Breast epithelium (tissue), 4 donors: ENCODE data around the gene RBMXL3. TPM values are rescaled to one million over a fixed set of nuclear protein-coding genes. Genes with fewer than 3 reads are reported as not detected.

ENCODE experiments used
- DNase-seq, 2 donors: peaks; one replicate each; pipeline ENCODE4 v3.0.0-alpha.2; 2019; ENCODE audit warnings: low spot score in 2 of 2
- H3K27ac ChIP-seq, 2 donors: fragments of 200-600 bp; sonication (generic) in 1 of 2; one replicate each; pipeline ENCODE4 v1.5.1; 2016 to 2019; ENCODE audit warnings: mild to moderate bottlenecking in 1 of 2
- H3K27me3 ChIP-seq, 2 donors: fragments of 200-600 bp; sonication (generic) in 1 of 2; one replicate each; pipeline versions ENCODE4 v1.5.1 to v1.6.0; 2017 to 2019; ENCODE audit warnings: control low read depth in 1 of 2, mild to moderate bottlenecking in 1 of 2
- H3K36me3 ChIP-seq: fragments of 200-600 bp; one replicate; pipeline ENCODE4 v1.5.1; 2019
- H3K4me1 ChIP-seq, 2 donors: fragments of 200-600 bp; sonication (generic); one replicate each; pipeline ENCODE4 v1.5.1; 2016 to 2019; ENCODE audit warnings: control low read depth in 1 of 2
- H3K4me3 ChIP-seq, 3 donors: fragments of 200-600 bp; sonication (generic); 1 replicate in 2 of 3; 2 replicates in 1 of 3; pipeline ENCODE4 v1.5.1; 2016 to 2019; ENCODE audit warnings: mild to moderate bottlenecking in 3 of 3, moderate library complexity in 2 of 3
- H3K9me3 ChIP-seq, 2 donors: fragments of 200-600 bp; sonication (generic) in 1 of 2; one replicate each; pipeline ENCODE4 v1.5.1; 2016 to 2019; ENCODE audit warnings: control low read depth in 1 of 2
- CTCF ChIP-seq, 3 donors: fragments of 450-650 bp; IDR thresholded peaks; one replicate each; pipeline ENCODE4 v1.5.1; 2016 to 2017; ENCODE audit warnings: antibody characterized with exemption in 3 of 3, mild to moderate bottlenecking in 3 of 3, moderate library complexity in 3 of 3
- POLR2A ChIP-seq: fragments of 450-650 bp; IDR thresholded peaks from one replicate; pipeline ENCODE4 v1.6.1; 2016; ENCODE audit warnings: antibody characterized with exemption, mild to moderate bottlenecking, moderate library complexity
- POLR2AphosphoS5 ChIP-seq, 3 donors: sonication (generic); formaldehyde crosslinking; IDR thresholded peaks; one replicate each; pipeline ENCODE4 v1.6.1; 2017; ENCODE audit warnings: antibody characterized with exemption in 3 of 3
- intact Hi-C: fragments of 100-400 bp; cut with DNase I; formaldehyde crosslinking; loops from one replicate; pipeline ENCODE4 v1.15.1; 2023; ENCODE audit warnings: low total_unique reads
- total RNA-seq, 3 donors: library from RNA; depleted of rRNA; stranded (reverse); fragments of >200 nt; gene quantifications; one replicate each; pipeline ENCODE4 v1.1.0, GENCODE V29; 2016

The RBMXL3 gene
- total RNA-seq, 3 donors from 2014 or later = not detected

DNA sequence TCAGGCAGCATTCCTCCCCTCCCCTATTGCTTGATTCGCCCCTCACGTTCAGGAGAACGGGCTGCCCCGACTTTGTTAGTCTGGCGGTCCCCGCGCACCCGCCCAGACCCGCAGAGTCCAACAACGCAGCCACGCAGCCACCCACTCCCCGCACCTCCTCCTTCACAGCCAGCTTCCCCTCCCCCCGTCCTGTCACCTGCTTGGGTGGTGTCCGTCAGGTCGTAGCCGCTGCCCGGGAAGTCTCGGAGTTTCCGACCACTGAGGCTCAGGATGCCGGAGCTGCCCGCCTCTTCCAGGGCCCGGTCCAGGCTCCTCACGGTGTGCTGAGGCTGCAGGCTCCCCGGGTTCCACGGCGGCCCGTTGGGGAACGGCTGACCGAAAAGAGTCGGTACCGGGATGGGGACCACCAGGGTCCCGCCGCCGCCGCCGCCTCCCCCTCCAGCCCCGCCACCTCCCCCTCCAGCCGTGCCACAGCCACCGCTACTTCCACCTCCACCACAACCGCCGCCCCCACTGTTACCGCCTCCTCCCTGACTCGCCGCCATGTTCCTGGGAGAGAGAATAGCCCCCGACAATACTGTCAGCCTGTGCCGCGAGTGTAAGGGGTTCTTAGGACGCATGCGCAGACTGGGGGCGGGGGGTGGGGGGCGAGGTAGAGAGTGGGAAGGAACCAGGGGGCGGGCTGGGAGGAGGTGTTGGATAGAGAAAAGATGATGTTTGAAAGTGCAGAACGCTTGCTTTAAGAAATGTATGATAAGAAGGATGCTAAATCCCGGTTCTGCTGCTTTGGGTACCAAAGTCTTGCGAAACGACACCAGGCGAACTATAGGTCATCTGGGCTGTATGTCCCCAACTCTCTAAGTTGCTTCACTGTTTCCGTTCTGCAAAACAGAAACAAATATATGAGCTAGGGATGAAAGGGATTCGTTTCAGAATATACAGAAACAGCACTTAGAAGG, 44.6 kb downstream of the RBMXL3 start, which contains the start of gene LRCH2:
Gene LRCH2, minus strand, starts transcription at position 600 of the 959 bp plus-strand sequence. Its CDS starts 55 bp downstream, at position 545.
- no peaks in the 10 kb centered on the region for H3K4me1 ChIP-seq
- H3K9me3 ChIP-seq = no peaks in the 10 kb centered on the region
- DNase-seq = no peak
- TF ChIP-seq CTCF (IDR thresholded peaks at IDR 0.05) (no peak), POLR2A (no peak), POLR2AphosphoS5 (IDR thresholded peaks at IDR 0.05) (no peak)
- H3K4me3 ChIP-seq = peak within 1 kb of the TSS; percentile 54 to 66 (median 62)
- intact Hi-C loops = no loop called here
- no peaks in the 10 kb centered on the region for H3K36me3 ChIP-seq
- H3K27me3 ChIP-seq = peaks cover 0 to 74% of the 10 kb centered on the region in 2 donors
- H3K27ac ChIP-seq = peak within 1 kb of the TSS; percentile 27 to 71

- no peaks in the 10 kb centered on the region for H3K36me3 ChIP-seq
- peaks cover 0 to 77% of the 10 kb centered on the region in 2 donors for H3K27me3 ChIP-seq
- no peak for TF ChIP-seq CTCF (IDR thresholded peaks at IDR 0.05)
- no peak for TF ChIP-seq POLR2A
- TF ChIP-seq POLR2AphosphoS5 (IDR thresholded peaks at IDR 0.05) = no peak
- no peaks in the 10 kb centered on the region for H3K4me1 ChIP-seq
- peak overlapping the region in 2 of 3 donors; percentile 54 to 66 for H3K4me3 ChIP-seq
- no peak overlapping the region for H3K27ac ChIP-seq
- intact Hi-C loops = no loop called here
- H3K9me3 ChIP-seq = no peaks in the 10 kb centered on the region
- no peak for DNase-seq
These were observed 45.3 kb downstream of the RBMXL3 start for GRCh38 chrX:115234461-115234860.

DNA sequence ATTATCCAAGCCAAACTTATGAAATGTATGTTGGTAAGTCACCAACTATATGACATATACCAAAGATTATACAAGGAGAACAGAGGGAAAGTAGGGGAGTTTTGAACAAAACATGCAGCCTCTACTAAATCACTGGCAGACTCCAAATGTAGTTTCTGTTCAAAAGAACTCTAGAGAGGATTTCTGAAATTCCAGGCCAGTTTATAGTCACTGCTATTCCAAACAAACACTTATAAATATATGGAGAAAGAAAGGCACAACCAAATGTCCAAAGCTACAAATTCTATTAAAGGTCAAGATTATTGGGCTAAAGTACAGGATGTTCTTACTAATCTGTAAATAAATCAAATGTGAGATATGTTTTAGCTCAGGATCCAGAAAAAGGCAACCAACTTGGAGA, 47.4 kb downstream of the RBMXL3 start:
- no peaks in the 10 kb centered on the region for H3K4me1 ChIP-seq
- H3K27ac ChIP-seq = no peak overlapping the region

DNA sequence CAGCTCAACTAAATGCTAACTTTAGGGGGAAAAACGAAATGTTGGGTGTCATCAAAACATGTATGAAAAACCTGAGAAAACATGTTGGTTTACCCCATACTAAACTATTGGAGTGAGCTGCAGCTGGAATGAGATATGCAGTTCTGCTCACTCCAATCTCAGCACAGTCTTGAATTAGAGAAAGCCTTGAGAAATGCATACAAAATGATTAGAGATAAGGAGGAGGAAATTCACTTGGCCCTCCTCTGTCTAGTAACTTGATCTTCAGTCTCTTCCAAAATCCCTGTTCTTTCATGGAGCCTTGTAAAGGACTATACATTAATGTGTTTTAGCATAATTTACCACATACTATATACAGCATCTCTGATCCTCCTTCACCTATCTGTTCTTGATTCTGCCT, 47.8 kb downstream of the RBMXL3 start:
- no peaks in the 10 kb centered on the region for H3K36me3 ChIP-seq
- DNase-seq = no peak
- no peak overlapping the region for H3K27ac ChIP-seq
- TF ChIP-seq POLR2A (no peak), CTCF (IDR thresholded peaks at IDR 0.05) (no peak), POLR2AphosphoS5 (IDR thresholded peaks at IDR 0.05) (no peak)
- peaks cover 0 to 60% of the 10 kb centered on the region in 2 donors for H3K27me3 ChIP-seq
- no peak overlapping the region for H3K4me3 ChIP-seq
- no peaks in the 10 kb centered on the region for H3K4me1 ChIP-seq
- no peaks in the 10 kb centered on the region for H3K9me3 ChIP-seq
- intact Hi-C loops = no loop called here

More for the DNA sequence above, 47.4 kb downstream of the RBMXL3 start:
- H3K27me3 ChIP-seq = peaks cover 0 to 65% of the 10 kb centered on the region in 2 donors
- no peak overlapping the region for H3K4me3 ChIP-seq
- intact Hi-C loops = no loop called here
- no peaks in the 10 kb centered on the region for H3K9me3 ChIP-seq
- no peaks in the 10 kb centered on the region for H3K36me3 ChIP-seq
- TF ChIP-seq POLR2A (no peak), CTCF (IDR thresholded peaks at IDR 0.05) (no peak), POLR2AphosphoS5 (IDR thresholded peaks at IDR 0.05) (no peak)
- no peak for DNase-seq

Other genes with a start within 250 kb of the RBMXL3 start
- under 1 TPM in 2 of 3 donors, not detected in 1; 0.32 to 0.88 TPM for gene IL13RA2, start 171.8 kb upstream of the RBMXL3 start, total RNA-seq
- 1 to 10 TPM; 2.0 to 3.9 (median 2.6) TPM for gene LRCH2, start 44.7 kb downstream of the RBMXL3 start, total RNA-seq
- not detected for gene LUZP4, start 100.3 kb downstream of the RBMXL3 start, total RNA-seq